ENCODE data around the gene GJC1. TPM values are rescaled to one million over a fixed set of nuclear protein-coding genes. Genes with fewer than 3 reads are reported as not detected.

GJC1 gene
- total RNA-seq, 2 donors from 2014 or later = 1.6 to 2.6 TPM

GRCh38 chr17:44777394-44778348 lies 52.4 kb downstream of the GJC1 start:
- no peak for ATAC-seq
- intact Hi-C loops (cut with DNase I) = loop anchor here (10.0 kb wide), 2 partner anchors 247 to 327 kb away; no protein-coding TSS in a partner anchor
- H3K27ac ChIP-seq = no peak overlapping the region
- TF ChIP-seq POLR2A (IDR thresholded peaks at IDR 0.05) = no peak
- TF ChIP-seq CTCF (IDR thresholded peaks at IDR 0.05) = no peak
- H3K9me3 ChIP-seq = no peaks in the 10 kb centered on the region
- no peaks in the 10 kb centered on the region for H3K36me3 ChIP-seq (replicated peaks in 1 of 2; ENCODE audit: insufficient read depth in 1 of 2, low read depth in 2 of 2)
- DNase-seq = no peak
- no peaks in the 10 kb centered on the region for H3K27me3 ChIP-seq
- H3K4me3 ChIP-seq = no peak overlapping the region
- WGBS, 2 donors = 68 to 84% methylated on average over 15 of the region's 20 CpGs
- H3K4me1 ChIP-seq = peaks cover 33% of the 10 kb centered on the region

- H3K27ac ChIP-seq = no peak overlapping the region
- DNase-seq (no peak), ATAC-seq (no peak)
- H3K4me3 ChIP-seq = no peak overlapping the region
- no peaks in the 10 kb centered on the region for H3K27me3 ChIP-seq
- TF ChIP-seq CTCF (IDR thresholded peaks at IDR 0.05) (no peak), POLR2A (IDR thresholded peaks at IDR 0.05) (no peak)
- 74 to 87% methylated on average over 11 to 19 of the region's 19 CpGs for WGBS, 2 donors
- no peaks in the 10 kb centered on the region for H3K36me3 ChIP-seq (replicated peaks in 1 of 2; ENCODE audit: insufficient read depth in 1 of 2, low read depth in 2 of 2)
- intact Hi-C loops (cut with DNase I) = loop anchor here (10.0 kb wide), 2 partner anchors 248 to 328 kb away; no protein-coding TSS in a partner anchor
- no peaks in the 10 kb centered on the region for H3K9me3 ChIP-seq
- H3K4me1 ChIP-seq = peaks cover 33% of the 10 kb centered on the region
Measured at GRCh38 chr17:44776628-44777393, 53.3 kb downstream of the GJC1 start.

- Histone ChIP-seq H3K36me3 (replicated peaks in 1 of 2; ENCODE audit: insufficient read depth in 1 of 2, low read depth in 2 of 2) (no peaks in the 10 kb centered on the region), H3K27ac (peak overlapping the region; percentile 28 to 57 (median 52)), H3K4me3 (no peak overlapping the region), H3K9me3 (no peaks in the 10 kb centered on the region), H3K27me3 (no peaks in the 10 kb centered on the region), H3K4me1 (peaks cover 33% of the 10 kb centered on the region)
- WGBS, 2 donors = 7 to 14% methylated on average over 23 to 41 of the region's 43 CpGs
- DNase-seq = peak; percentile 47 to 97 (median 57)
- intact Hi-C loops (cut with DNase I) = loop anchor here (10.0 kb wide), 2 partner anchors 249 to 329 kb away; no protein-coding TSS in a partner anchor
- ATAC-seq = peak; percentile 6
- TF ChIP-seq CTCF (IDR thresholded peaks at IDR 0.05) (no peak), POLR2A (IDR thresholded peaks at IDR 0.05) (no peak)
Measured at GRCh38 chr17:44775838-44776621, 54.1 kb downstream of the GJC1 start.

- peak overlapping the region; percentile 5 to 55 (median 32) for H3K27ac ChIP-seq
- H3K36me3 ChIP-seq (replicated peaks in 1 of 2; ENCODE audit: insufficient read depth in 1 of 2, low read depth in 2 of 2) = no peaks in the 10 kb centered on the region
- peak overlapping the region; percentile 4 to 17 for H3K4me3 ChIP-seq
- peak; percentile 95 for ATAC-seq
- H3K27me3 ChIP-seq = no peaks in the 10 kb centered on the region
- intact Hi-C loops (cut with DNase I) = loop anchor here (10.0 kb wide), 2 partner anchors 250 to 330 kb away; no protein-coding TSS in a partner anchor
- DNase-seq = peak in 3 of 4 donors; percentile 97 to 99 (median 98)
- H3K9me3 ChIP-seq = no peaks in the 10 kb centered on the region
- H3K4me1 ChIP-seq = peaks cover 33% of the 10 kb centered on the region
- WGBS, 2 donors = 0 to 1% methylated on average over 17 to 48 of the region's 50 CpGs
- TF ChIP-seq POLR2A (IDR thresholded peaks at IDR 0.05) (no peak), CTCF (IDR thresholded peaks at IDR 0.05) (no peak)
Measured at GRCh38 chr17:44775136-44775837, 54.8 kb downstream of the GJC1 start.
